Smooth muscle cell (in vitro differentiated cells): Measurements from ENCODE around the gene ETNPPL. TPM values are rescaled to one million over a fixed set of nuclear protein-coding genes. Genes with fewer than 3 reads are reported as not detected.

Experiments used
- DNase-seq: peaks from one replicate; lab custom pipeline; 2025; ENCODE audit not compliant: unreplicated experiment; lab: John Stamatoyannopoulos, UW
- H2AFZ ChIP-seq: fragments of 200-600 bp; sonication (generic); 2 replicates; pipeline ENCODE4 v1.6.0; 2016; ENCODE audit warnings: antibody characterized with exemption, low read depth, mild to moderate bottlenecking
- H3F3A ChIP-seq: fragments of 200-600 bp; sonication (generic); 2 replicates; pipeline ENCODE4 v1.6.0; 2017; ENCODE audit warnings: antibody characterized with exemption, low read depth
- H3K27ac ChIP-seq: fragments of 200-600 bp; sonication (generic); 2 replicates; pipeline ENCODE4 v1.5.1; 2016; ENCODE audit warnings: low read depth, mild to moderate bottlenecking
- H3K27me3 ChIP-seq: fragments of 200-600 bp; sonication (generic); 2 replicates; pipeline ENCODE4 v1.6.1; 2016; ENCODE audit warnings: low read depth, mild to moderate bottlenecking
- H3K36me3 ChIP-seq: fragments of 200-600 bp; sonication (generic); 2 replicates; pipeline ENCODE4 v1.5.1; 2016; ENCODE audit warnings: low read depth
- H3K4me1 ChIP-seq: fragments of 200-600 bp; sonication (generic); 2 replicates; pipeline ENCODE4 v1.5.1; 2016; ENCODE audit warnings: low read depth
- H3K4me2 ChIP-seq: fragments of 200-600 bp; sonication (generic); 2 replicates; pipeline ENCODE4 v1.6.0; 2016; ENCODE audit warnings: mild to moderate bottlenecking
- H3K4me3 ChIP-seq: fragments of 200-600 bp; sonication (generic); 2 replicates; pipeline ENCODE4 v1.5.1; 2016; ENCODE audit warnings: mild to moderate bottlenecking
- H3K79me2 ChIP-seq: fragments of 200-600 bp; sonication (generic); 2 replicates; pipeline ENCODE4 v1.6.0; 2016; ENCODE audit warnings: low read depth, mild to moderate bottlenecking
- H3K9ac ChIP-seq: fragments of 200-600 bp; sonication (generic); 2 replicates; pipeline ENCODE4 v1.6.0; 2016; ENCODE audit warnings: low read depth
- H3K9me3 ChIP-seq: fragments of 200-600 bp; sonication (generic); replicated peaks from 2 replicates; pipeline ENCODE4 v1.5.1; 2016; ENCODE audit warnings: low read depth
- H4K20me1 ChIP-seq: fragments of 200-600 bp; sonication (generic); 2 replicates; pipeline ENCODE4 v1.6.0; 2016; ENCODE audit warnings: low read depth
- whole genome bisulfite sequencing: methylation state at CpG from one replicate; pipeline ENCODE4 v1.1.7; 2016; ENCODE audit warnings: low lambda C conversion rate; 5-methylcytosine and 5-hydroxymethylcytosine counted together
- polyA plus RNA-seq: library from polyadenylated mRNA; unstranded; fragments of >200 nt; fragmentation: Nextera tagmentation; extraction: Ambion mirVana; gene quantifications from 2 replicates; pipeline ENCODE4 v1.2.1, GENCODE V29; 2016
- total RNA-seq: library from RNA; depleted of rRNA; stranded (reverse); fragments of >200 nt; gene quantifications from 2 replicates; pipeline ENCODE4 v1.2.3, GENCODE V29; 2014
- TF ChIP-seq, protein P1 (sequence below): fragments of 200-600 bp; sonication (generic); IDR thresholded peaks from 2 replicates; pipeline ENCODE4 v1.5.1; 2017; ENCODE audit warnings: borderline replicate concordance, mild to moderate bottlenecking, antibody characterized with exemption; ENCODE audit not compliant: insufficient read depth, poor library complexity, severe bottlenecking

Gene ETNPPL
- total and polyA plus RNA-seq, 2 experiments from 2014 or later: not detected

DNA sequence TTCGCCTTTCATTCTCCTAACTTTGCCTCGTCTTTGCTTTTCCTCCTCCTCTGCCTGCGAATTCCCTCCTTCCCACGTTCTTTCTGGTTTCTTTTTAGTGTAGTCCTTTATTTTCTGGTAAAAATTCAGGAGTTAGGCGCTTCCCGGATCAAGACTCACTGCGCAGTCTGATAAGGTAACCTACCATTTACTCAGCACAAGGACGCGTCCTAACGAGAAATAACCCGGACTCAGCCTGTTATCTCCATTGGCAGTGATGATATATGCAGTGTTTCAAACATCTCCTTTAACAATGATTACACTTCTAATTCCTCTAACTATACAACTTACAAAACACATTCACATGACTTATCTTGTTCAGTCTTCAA lies 357 bp upstream of the ETNPPL start:
- H3K36me3 ChIP-seq: no peaks in the 10 kb centered on the region
- H3K4me3 ChIP-seq: peak overlapping the region; percentile 52
- 23% methylated on average over 11 of the region's 11 CpGs for WGBS
- H4K20me1 ChIP-seq: no peaks in the 10 kb centered on the region
- H3K27ac ChIP-seq: no peak overlapping the region
- peak overlapping the region; percentile 85 for H3K4me2 ChIP-seq
- no peak for DNase-seq
- no peaks in the 10 kb centered on the region for H3F3A ChIP-seq
- no peaks in the 10 kb centered on the region for H3K79me2 ChIP-seq
- no peak overlapping the region for H3K9ac ChIP-seq
- H2AFZ ChIP-seq: peak overlapping the region; percentile 87
- H3K9me3 ChIP-seq: no peaks in the 10 kb centered on the region
- H3K4me1 ChIP-seq: no peaks in the 10 kb centered on the region
- H3K27me3 ChIP-seq: peaks cover 43% of the 10 kb centered on the region
- TF ChIP-seq, protein P1, sequence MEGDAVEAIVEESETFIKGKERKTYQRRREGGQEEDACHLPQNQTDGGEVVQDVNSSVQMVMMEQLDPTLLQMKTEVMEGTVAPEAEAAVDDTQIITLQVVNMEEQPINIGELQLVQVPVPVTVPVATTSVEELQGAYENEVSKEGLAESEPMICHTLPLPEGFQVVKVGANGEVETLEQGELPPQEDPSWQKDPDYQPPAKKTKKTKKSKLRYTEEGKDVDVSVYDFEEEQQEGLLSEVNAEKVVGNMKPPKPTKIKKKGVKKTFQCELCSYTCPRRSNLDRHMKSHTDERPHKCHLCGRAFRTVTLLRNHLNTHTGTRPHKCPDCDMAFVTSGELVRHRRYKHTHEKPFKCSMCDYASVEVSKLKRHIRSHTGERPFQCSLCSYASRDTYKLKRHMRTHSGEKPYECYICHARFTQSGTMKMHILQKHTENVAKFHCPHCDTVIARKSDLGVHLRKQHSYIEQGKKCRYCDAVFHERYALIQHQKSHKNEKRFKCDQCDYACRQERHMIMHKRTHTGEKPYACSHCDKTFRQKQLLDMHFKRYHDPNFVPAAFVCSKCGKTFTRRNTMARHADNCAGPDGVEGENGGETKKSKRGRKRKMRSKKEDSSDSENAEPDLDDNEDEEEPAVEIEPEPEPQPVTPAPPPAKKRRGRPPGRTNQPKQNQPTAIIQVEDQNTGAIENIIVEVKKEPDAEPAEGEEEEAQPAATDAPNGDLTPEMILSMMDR: no peak

DNA sequence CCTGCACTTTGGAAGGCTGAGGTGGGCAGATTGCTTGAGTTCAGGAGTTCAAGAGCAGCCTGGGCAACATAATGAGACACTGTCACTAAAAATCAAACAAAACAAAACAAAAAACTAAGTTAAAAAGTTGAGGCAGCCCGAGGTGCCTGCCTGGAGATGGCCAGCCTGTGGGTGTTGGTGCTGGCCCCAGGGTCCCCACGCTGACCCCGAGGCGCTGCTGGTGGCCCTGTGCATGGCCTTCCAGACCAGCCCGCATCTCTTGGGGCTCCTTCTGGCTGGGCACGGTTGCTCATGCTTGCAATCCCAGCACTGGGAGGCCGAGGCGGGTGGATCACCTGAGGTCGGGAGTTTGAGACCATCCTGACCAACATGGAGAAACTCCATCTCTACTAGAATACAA lies 4.4 kb downstream of the ETNPPL start:
- Histone ChIP-seq H3K9ac (no peak overlapping the region), H3K9me3 (no peaks in the 10 kb centered on the region), H3K27me3 (peaks cover 39% of the 10 kb centered on the region), H3K4me1 (no peaks in the 10 kb centered on the region), H3K4me2 (no peak overlapping the region), H2AFZ (no peak overlapping the region), H3F3A (no peaks in the 10 kb centered on the region), H4K20me1 (no peaks in the 10 kb centered on the region), H3K79me2 (no peaks in the 10 kb centered on the region), H3K4me3 (no peak overlapping the region), H3K27ac (no peak overlapping the region), H3K36me3 (no peaks in the 10 kb centered on the region)
- TF ChIP-seq, protein P1: no peak
- 93% methylated on average over 9 of the region's 9 CpGs for WGBS
- DNase-seq: no peak

DNA sequence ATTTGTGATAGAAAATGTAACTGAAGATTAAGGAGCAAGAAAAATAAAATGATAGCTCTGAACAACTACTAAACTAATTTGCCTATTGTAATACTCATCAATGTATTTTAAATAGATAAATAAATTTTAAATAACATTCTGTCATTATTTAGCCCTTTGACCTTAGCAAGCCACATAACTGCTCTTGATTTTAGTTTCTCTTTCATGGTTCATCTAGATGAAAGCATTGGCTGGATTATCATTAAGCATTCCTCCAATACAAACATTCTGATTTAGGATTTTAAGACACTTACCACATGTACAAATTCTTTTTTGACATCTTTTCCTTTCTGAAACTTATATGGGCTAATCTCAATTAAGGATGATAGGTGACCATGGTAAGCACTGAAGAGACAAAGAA lies 8.5 kb downstream of the ETNPPL start:
- Histone ChIP-seq H4K20me1 (no peaks in the 10 kb centered on the region), H3K79me2 (no peaks in the 10 kb centered on the region), H3K4me3 (no peak overlapping the region), H3K27me3 (peaks cover 8% of the 10 kb centered on the region), H3K4me2 (no peak overlapping the region), H2AFZ (no peak overlapping the region), H3F3A (no peaks in the 10 kb centered on the region), H3K9ac (no peak overlapping the region), H3K36me3 (no peaks in the 10 kb centered on the region), H3K27ac (no peak overlapping the region), H3K4me1 (no peaks in the 10 kb centered on the region), H3K9me3 (no peaks in the 10 kb centered on the region)
- DNase-seq: no peak
- TF ChIP-seq, protein P1: no peak

DNA sequence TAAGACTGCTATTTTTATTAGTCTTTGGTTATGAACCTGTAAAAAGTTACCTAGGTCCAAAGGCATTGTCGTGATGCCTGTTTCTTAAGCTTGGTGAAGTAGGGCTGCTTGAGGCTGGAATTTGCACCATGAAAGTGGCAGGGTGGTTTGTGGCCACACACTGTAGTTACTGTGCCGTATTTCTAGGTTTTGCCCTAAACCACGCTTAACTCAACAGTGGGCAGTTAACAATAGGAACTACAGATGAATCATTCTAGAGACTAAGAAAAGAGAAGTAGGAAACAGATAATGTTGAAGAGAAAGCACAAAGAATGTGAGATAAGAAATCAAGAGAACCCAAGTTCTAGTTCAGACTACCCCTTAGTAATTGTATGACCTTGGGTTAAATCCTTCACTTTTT lies 11.5 kb downstream of the ETNPPL start:
- Histone ChIP-seq H3K36me3 (no peaks in the 10 kb centered on the region), H3F3A (no peaks in the 10 kb centered on the region), H3K9ac (no peak overlapping the region), H3K79me2 (no peaks in the 10 kb centered on the region), H4K20me1 (no peaks in the 10 kb centered on the region), H3K27me3 (peaks cover 8% of the 10 kb centered on the region), H2AFZ (no peak overlapping the region), H3K9me3 (no peaks in the 10 kb centered on the region), H3K4me2 (no peak overlapping the region), H3K27ac (no peak overlapping the region), H3K4me3 (no peak overlapping the region), H3K4me1 (no peaks in the 10 kb centered on the region)
- no peak for DNase-seq
- TF ChIP-seq, protein P1: no peak
- WGBS: 78% methylated on average over 3 of the region's 3 CpGs
